Measurements from ENCODE around the gene DUSP9. TPM values are rescaled to one million over a fixed set of nuclear protein-coding genes. Genes with fewer than 3 reads are reported as not detected.

DUSP9 gene
- total RNA-seq, 1 donor from 2014 or later, result 0.20 TPM

- Histone ChIP-seq H3K27me3 (ENCODE audit: insufficient read depth, low read length) (no peaks in the 10 kb centered on the region), H3K79me2 (ENCODE audit: insufficient read depth, low read length) (no peaks in the 10 kb centered on the region), H3K36me3 (ENCODE audit: insufficient read depth, low read length) (no peaks in the 10 kb centered on the region), H3K4me2 (ENCODE audit: low read length) (no peak overlapping the region), H3K9me3 (ENCODE audit: insufficient read depth, low read depth, low read length) (no peaks in the 10 kb centered on the region), H2AFZ (ENCODE audit: low read depth, low read length) (no peak overlapping the region), H4K20me1 (ENCODE audit: insufficient read depth, low read length) (no peaks in the 10 kb centered on the region), H3K4me1 (ENCODE audit: insufficient read depth, low read length) (no peaks in the 10 kb centered on the region), H3K9ac (ENCODE audit: low read length) (no peak overlapping the region), H3K27ac (ENCODE audit: low read depth, low read length) (no peak overlapping the region), H3K4me3 (ENCODE audit: insufficient read depth, low read depth, low read length) (no peak overlapping the region)
- Mint-ChIP-seq H3K4me3 (ENCODE audit: unreplicated experiment) (no peak overlapping the region), H3K36me3 (ENCODE audit: low read depth, unreplicated experiment) (no peaks in the 10 kb centered on the region), H3K4me1 (ENCODE audit: low read depth, unreplicated experiment) (no peaks in the 10 kb centered on the region), H3K9me3 (ENCODE audit: unreplicated experiment) (peaks cover 6% of the 10 kb centered on the region), H3K27ac (ENCODE audit: unreplicated experiment) (no peak overlapping the region), H3K27me3 (ENCODE audit: low read depth, unreplicated experiment) (peaks cover 44% of the 10 kb centered on the region)
- DNase-seq (ENCODE audit: low read depth) (no peak), FAIRE-seq (peak; percentile 20)
- TF ChIP-seq CTCF (IDR thresholded peaks at IDR 0.05; ENCODE audit: insufficient read depth, low read depth, low read length) (no peak), EZH2 (IDR thresholded peaks at IDR 0.05; ENCODE audit: insufficient read depth, low read length) (no peak)
Measured at GRCh38 chrX:153631346-153631745, 15.7 kb upstream of the DUSP9 start.

GRCh38 chrX:153631907-153632594 lies 15.0 kb upstream of the DUSP9 start:
- H3K4me1 ChIP-seq (ENCODE audit: insufficient read depth, low read length), result no peaks in the 10 kb centered on the region
- no peaks in the 10 kb centered on the region for H3K36me3 ChIP-seq (ENCODE audit: insufficient read depth, low read length)
- no peaks in the 10 kb centered on the region for H3K9me3 ChIP-seq (ENCODE audit: insufficient read depth, low read depth, low read length)
- no peak overlapping the region for H3K9ac ChIP-seq (ENCODE audit: low read length)
- Mint-ChIP-seq H3K27me3 (ENCODE audit: low read depth, unreplicated experiment) (peaks cover 44% of the 10 kb centered on the region), H3K36me3 (ENCODE audit: low read depth, unreplicated experiment) (no peaks in the 10 kb centered on the region), H3K4me3 (ENCODE audit: unreplicated experiment) (no peak overlapping the region), H3K4me1 (ENCODE audit: low read depth, unreplicated experiment) (no peaks in the 10 kb centered on the region), H3K9me3 (ENCODE audit: unreplicated experiment) (peaks cover 6% of the 10 kb centered on the region), H3K27ac (ENCODE audit: unreplicated experiment) (no peak overlapping the region)
- no peak overlapping the region for H3K4me2 ChIP-seq (ENCODE audit: low read length)
- no peak overlapping the region for H3K4me3 ChIP-seq (ENCODE audit: insufficient read depth, low read depth, low read length)
- no peak overlapping the region for H2AFZ ChIP-seq (ENCODE audit: low read depth, low read length)
- TF ChIP-seq CTCF (IDR thresholded peaks at IDR 0.05; ENCODE audit: insufficient read depth, low read depth, low read length) (no peak), EZH2 (IDR thresholded peaks at IDR 0.05; ENCODE audit: insufficient read depth, low read length) (no peak)
- no peaks in the 10 kb centered on the region for H4K20me1 ChIP-seq (ENCODE audit: insufficient read depth, low read length)
- no peak overlapping the region for H3K27ac ChIP-seq (ENCODE audit: low read depth, low read length)
- FAIRE-seq (no peak), DNase-seq (ENCODE audit: low read depth) (no peak)
- no peaks in the 10 kb centered on the region for H3K79me2 ChIP-seq (ENCODE audit: insufficient read depth, low read length)
- H3K27me3 ChIP-seq (ENCODE audit: insufficient read depth, low read length), result no peaks in the 10 kb centered on the region

- Histone ChIP-seq H3K4me2 (ENCODE audit: low read length) (no peak overlapping the region), H3K27me3 (ENCODE audit: insufficient read depth, low read length) (no peaks in the 10 kb centered on the region), H2AFZ (ENCODE audit: low read depth, low read length) (no peak overlapping the region), H3K4me1 (ENCODE audit: insufficient read depth, low read length) (no peaks in the 10 kb centered on the region), H3K79me2 (ENCODE audit: insufficient read depth, low read length) (no peaks in the 10 kb centered on the region), H3K9me3 (ENCODE audit: insufficient read depth, low read depth, low read length) (no peaks in the 10 kb centered on the region), H3K9ac (ENCODE audit: low read length) (no peak overlapping the region), H3K4me3 (ENCODE audit: insufficient read depth, low read depth, low read length) (no peak overlapping the region), H3K36me3 (ENCODE audit: insufficient read depth, low read length) (no peaks in the 10 kb centered on the region), H4K20me1 (ENCODE audit: insufficient read depth, low read length) (no peaks in the 10 kb centered on the region), H3K27ac (ENCODE audit: low read depth, low read length) (no peak overlapping the region)
- DNase-seq (ENCODE audit: low read depth) (no peak), FAIRE-seq (no peak)
- Mint-ChIP-seq H3K4me3 (ENCODE audit: unreplicated experiment) (no peak overlapping the region), H3K4me1 (ENCODE audit: low read depth, unreplicated experiment) (no peaks in the 10 kb centered on the region), H3K27me3 (ENCODE audit: low read depth, unreplicated experiment) (peaks cover 43% of the 10 kb centered on the region), H3K9me3 (ENCODE audit: unreplicated experiment) (peaks cover 6% of the 10 kb centered on the region), H3K36me3 (ENCODE audit: low read depth, unreplicated experiment) (no peaks in the 10 kb centered on the region), H3K27ac (ENCODE audit: unreplicated experiment) (no peak overlapping the region)
- TF ChIP-seq CTCF (IDR thresholded peaks at IDR 0.05; ENCODE audit: insufficient read depth, low read depth, low read length) (no peak), EZH2 (IDR thresholded peaks at IDR 0.05; ENCODE audit: insufficient read depth, low read length) (no peak)
Measured at GRCh38 chrX:153632595-153632946, 14.4 kb upstream of the DUSP9 start.

All from astrocyte (in vitro differentiated cells and primary cell).